Glomerular endothelial cell (primary cell): ENCODE results near the gene USP17L26. TPM values are rescaled to one million over a fixed set of nuclear protein-coding genes. Genes with fewer than 3 reads are reported as not detected.
"Not testable (repeated sequence)": the region's sequence is repeated elsewhere in the genome, so short reads cannot be mapped to it uniquely, and the experiment has no call there.

Source experiments
- DNase-seq: peaks from one replicate; pipeline ENCODE4 v3.0.0-alpha.2; 2011; ENCODE audit warnings: low read depth, low spot score; ENCODE audit errors: extremely low read depth
- total RNA-seq: library from RNA; depleted of rRNA; stranded (reverse); fragments of >200 nt; gene quantifications from 2 replicates; pipeline ENCODE4 v1.2.3, GENCODE V29; 2015

The USP17L26 gene, protein sequence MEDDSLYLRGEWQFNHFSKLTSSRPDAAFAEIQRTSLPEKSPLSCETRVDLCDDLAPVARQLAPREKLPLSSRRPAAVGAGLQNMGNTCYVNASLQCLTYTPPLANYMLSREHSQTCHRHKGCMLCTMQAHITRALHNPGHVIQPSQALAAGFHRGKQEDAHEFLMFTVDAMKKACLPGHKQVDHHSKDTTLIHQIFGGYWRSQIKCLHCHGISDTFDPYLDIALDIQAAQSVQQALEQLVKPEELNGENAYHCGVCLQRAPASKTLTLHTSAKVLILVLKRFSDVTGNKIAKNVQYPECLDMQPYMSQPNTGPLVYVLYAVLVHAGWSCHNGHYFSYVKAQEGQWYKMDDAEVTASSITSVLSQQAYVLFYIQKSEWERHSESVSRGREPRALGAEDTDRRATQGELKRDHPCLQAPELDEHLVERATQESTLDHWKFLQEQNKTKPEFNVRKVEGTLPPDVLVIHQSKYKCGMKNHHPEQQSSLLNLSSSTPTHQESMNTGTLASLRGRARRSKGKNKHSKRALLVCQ
- total RNA-seq = not detected in 2 replicates

DNA sequence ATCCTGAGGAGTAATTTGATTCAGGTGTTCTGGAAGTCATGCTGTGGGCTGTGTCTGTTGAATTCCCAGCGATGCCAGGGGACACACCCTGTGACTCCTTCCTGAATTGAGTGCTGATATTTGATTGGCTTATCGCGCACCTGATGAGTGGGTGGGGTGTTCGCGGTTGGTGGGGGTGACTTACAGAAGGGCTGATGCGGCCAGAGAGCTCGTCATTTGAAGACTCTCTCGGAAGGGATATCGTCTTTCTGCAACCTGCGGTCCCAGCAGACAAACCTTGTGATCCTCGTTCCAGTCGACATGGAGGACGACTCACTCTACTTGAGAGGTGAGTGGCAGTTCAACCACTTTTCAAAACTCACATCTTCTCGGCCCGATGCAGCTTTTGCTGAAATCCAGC lies at the start of gene USP17L26:
USP17L26 (plus strand) TSS at position 301 of the 400 bp plus-strand sequence; CDS start at position 301, 0 bp downstream.
- DNase-seq = not testable (repeated sequence)

DNA sequence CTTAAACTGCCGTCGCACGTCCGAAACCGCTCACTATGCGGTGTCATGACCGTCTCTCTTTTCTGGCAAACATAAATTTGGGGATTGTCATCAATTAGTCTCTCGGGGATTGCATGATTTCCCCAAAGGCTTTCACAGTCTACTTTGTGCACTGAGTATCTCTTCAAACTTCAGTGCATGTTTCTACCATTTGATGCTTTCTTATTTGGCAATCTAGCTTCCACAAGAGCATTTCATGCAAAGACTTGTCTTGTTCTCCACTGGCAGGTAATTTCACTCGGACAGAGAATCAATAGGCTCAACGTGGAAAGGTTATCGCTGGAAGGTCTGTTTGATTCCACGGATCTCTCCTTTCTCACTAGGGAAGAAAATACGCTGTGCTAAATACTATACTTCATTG lies 10.3 kb upstream of the USP17L26 start:
- DNase-seq = not testable (repeated sequence)

DNA sequence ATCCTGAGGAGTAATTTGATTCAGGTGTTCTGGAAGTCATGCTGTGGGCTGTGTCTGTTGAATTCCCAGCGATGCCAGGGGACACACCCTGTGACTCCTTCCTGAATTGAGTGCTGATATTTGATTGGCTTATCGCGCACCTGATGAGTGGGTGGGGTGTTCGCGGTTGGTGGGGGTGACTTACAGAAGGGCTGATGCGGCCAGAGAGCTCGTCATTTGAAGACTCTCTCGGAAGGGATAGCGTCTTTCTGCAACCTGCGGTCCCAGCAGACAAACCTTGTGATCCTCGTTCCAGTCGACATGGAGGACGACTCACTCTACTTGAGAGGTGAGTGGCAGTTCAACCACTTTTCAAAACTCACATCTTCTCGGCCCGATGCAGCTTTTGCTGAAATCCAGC lies 9.6 kb upstream of the USP17L26 start, which contains the start of gene USP17L24:
USP17L24 (plus strand) TSS at position 301 of the 400 bp plus-strand sequence; CDS start at position 301, 0 bp downstream.
- DNase-seq = not testable (repeated sequence)

DNA sequence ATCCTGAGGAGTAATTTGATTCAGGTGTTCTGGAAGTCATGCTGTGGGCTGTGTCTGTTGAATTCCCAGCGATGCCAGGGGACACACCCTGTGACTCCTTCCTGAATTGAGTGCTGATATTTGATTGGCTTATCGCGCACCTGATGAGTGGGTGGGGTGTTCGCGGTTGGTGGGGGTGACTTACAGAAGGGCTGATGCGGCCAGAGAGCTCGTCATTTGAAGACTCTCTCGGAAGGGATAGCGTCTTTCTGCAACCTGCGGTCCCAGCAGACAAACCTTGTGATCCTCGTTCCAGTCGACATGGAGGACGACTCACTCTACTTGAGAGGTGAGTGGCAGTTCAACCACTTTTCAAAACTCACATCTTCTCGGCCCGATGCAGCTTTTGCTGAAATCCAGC lies 4.8 kb upstream of the USP17L26 start, which contains the start of gene USP17L25:
USP17L25 (plus strand) TSS at position 301 of the 400 bp plus-strand sequence; CDS start at position 301, 0 bp downstream.
- not testable (repeated sequence) for DNase-seq

DNA sequence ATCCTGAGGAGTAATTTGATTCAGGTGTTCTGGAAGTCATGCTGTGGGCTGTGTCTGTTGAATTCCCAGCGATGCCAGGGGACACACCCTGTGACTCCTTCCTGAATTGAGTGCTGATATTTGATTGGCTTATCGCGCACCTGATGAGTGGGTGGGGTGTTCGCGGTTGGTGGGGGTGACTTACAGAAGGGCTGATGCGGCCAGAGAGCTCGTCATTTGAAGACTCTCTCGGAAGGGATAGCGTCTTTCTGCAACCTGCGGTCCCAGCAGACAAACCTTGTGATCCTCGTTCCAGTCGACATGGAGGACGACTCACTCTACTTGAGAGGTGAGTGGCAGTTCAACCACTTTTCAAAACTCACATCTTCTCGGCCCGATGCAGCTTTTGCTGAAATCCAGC lies 4.6 kb downstream of the USP17L26 start, which contains the start of gene USP17L5:
USP17L5 (plus strand) TSS at position 301 of the 400 bp plus-strand sequence; CDS start at position 301, 0 bp downstream.
- DNase-seq = not testable (repeated sequence)

DNA sequence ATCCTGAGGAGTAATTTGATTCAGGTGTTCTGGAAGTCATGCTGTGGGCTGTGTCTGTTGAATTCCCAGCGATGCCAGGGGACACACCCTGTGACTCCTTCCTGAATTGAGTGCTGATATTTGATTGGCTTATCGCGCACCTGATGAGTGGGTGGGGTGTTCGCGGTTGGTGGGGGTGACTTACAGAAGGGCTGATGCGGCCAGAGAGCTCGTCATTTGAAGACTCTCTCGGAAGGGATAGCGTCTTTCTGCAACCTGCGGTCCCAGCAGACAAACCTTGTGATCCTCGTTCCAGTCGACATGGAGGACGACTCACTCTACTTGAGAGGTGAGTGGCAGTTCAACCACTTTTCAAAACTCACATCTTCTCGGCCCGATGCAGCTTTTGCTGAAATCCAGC lies 9.4 kb downstream of the USP17L26 start, which contains the start of gene USP17L27:
USP17L27 (plus strand) TSS at position 301 of the 400 bp plus-strand sequence; CDS start at position 301, 0 bp downstream.
- DNase-seq = not testable (repeated sequence)

DNA sequence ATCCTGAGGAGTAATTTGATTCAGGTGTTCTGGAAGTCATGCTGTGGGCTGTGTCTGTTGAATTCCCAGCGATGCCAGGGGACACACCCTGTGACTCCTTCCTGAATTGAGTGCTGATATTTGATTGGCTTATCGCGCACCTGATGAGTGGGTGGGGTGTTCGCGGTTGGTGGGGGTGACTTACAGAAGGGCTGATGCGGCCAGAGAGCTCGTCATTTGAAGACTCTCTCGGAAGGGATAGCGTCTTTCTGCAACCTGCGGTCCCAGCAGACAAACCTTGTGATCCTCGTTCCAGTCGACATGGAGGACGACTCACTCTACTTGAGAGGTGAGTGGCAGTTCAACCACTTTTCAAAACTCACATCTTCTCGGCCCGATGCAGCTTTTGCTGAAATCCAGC lies 14.1 kb downstream of the USP17L26 start, which contains the start of gene USP17L28:
USP17L28 (plus strand) TSS at position 301 of the 400 bp plus-strand sequence; CDS start at position 301, 0 bp downstream.
- DNase-seq = not testable (repeated sequence)

DNA sequence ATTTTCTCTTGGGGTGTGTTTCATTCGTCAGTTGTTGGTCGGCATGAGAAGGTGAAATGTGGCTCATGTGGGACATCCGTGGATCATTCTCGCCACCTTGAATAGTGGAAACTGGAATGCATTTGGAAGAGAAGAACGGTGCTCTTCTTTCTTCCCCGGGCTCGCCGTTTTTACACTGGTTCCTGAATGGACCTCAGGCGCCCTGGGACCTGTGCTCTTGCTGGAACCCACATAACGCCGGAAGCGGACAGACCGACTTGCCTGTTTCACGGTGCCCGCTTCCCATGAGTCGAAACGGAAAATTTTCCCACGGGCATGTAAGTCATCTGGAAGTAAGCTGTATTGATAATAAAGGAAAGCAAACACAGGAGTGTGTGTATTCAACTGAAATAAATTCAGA lies 16.4 kb downstream of the USP17L26 start:
- DNase-seq = not testable (repeated sequence)

DNA sequence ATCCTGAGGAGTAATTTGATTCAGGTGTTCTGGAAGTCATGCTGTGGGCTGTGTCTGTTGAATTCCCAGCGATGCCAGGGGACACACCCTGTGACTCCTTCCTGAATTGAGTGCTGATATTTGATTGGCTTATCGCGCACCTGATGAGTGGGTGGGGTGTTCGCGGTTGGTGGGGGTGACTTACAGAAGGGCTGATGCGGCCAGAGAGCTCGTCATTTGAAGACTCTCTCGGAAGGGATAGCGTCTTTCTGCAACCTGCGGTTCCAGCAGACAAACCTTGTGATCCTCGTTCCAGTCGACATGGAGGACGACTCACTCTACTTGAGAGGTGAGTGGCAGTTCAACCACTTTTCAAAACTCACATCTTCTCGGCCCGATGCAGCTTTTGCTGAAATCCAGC lies 18.9 kb downstream of the USP17L26 start, which contains the start of gene USP17L29:
USP17L29 (plus strand) TSS at position 301 of the 400 bp plus-strand sequence; CDS start at position 301, 0 bp downstream.
- DNase-seq = not testable (repeated sequence)

DNA sequence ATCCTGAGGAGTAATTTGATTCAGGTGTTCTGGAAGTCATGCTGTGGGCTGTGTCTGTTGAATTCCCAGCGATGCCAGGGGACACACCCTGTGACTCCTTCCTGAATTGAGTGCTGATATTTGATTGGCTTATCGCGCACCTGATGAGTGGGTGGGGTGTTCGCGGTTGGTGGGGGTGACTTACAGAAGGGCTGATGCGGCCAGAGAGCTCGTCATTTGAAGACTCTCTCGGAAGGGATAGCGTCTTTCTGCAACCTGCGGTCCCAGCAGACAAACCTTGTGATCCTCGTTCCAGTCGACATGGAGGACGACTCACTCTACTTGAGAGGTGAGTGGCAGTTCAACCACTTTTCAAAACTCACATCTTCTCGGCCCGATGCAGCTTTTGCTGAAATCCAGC lies 28.4 kb downstream of the USP17L26 start, which contains the start of gene USP17L30:
USP17L30 (plus strand) TSS at position 301 of the 400 bp plus-strand sequence; CDS start at position 301, 0 bp downstream.
- not testable (repeated sequence) for DNase-seq

DNA sequence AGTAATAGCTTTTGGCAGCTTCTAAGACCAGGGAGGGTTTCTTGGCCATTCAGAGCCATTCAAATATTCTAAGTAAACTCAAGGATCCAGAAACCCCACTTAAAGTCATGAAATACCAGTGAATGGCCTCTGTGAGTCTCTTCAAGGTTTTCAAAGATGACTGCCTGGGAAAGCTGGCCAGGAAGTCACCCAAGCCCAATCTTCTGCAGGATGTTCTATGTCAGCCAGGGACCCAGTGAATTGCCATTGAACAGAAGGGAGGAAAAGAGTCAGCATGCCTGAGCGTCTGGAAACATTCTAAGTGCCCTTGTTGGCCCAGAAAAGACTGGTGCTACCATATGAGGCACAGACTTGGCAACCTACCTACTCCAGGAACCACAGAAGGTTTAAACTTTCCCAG lies 45.4 kb downstream of the USP17L26 start:
- not testable (repeated sequence) for DNase-seq

DNA sequence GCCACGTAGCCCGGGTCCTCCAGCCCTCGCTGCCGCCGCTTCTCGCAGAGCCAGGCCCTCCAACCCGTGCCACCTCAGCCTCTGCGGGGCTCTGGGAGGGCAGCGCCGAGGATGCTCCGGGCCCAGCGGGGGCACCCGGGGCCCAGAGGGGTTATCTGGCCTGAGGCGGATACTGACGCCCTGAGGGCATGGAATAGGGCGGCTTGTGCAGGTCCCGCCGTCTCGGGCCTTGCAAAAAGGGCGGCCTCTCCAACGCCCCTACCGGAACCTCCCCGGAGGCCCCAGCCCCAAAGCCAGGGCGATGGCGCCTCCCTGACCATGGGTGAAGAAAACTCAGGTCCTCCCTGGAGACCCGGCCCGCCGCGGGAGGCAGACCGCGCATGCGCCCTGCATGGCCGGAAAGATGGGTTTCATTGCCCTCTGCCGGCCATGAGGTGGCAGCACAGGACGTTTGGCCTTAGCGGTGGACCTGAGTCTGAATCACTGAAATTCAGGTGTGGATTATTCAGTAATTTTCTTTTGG lies 46.6 kb downstream of the USP17L26 start:
- not testable (repeated sequence) for DNase-seq

DNA sequence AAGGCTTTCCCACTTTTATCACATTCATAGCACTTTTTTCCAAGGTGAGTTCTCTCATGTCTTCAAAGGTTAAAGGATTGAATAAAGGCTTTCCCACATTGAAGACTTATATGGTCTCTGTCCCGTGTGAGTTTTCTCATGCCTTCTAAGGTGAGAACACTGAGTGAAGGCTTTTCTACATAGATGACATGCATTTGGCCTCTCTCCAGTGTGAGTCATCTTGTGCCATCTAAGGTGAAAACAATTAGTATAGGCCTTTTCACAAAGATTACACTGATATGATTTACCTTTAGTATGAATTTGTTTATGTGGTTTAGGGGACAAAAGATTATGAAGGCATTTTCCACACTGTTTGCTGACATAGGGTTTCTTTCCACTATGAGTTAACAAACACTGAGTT lies 49.7 kb downstream of the USP17L26 start:
- no peak for DNase-seq

Other genes starting within 250 kb of the USP17L26 start
- gene FAM90A26, start 164.2 kb upstream of the USP17L26 start, total RNA-seq = not detected in 2 replicates
- gene USP17L10, start 124.0 kb upstream of the USP17L26 start, total RNA-seq = not detected in 2 replicates
- gene USP17L11, start 119.3 kb upstream of the USP17L26 start, total RNA-seq = not detected in 2 replicates
- not detected in 2 replicates for gene USP17L12, start 114.5 kb upstream of the USP17L26 start, total RNA-seq
- not detected in 2 replicates for gene USP17L13, start 109.8 kb upstream of the USP17L26 start, total RNA-seq
- gene USP17L15, start 100.3 kb upstream of the USP17L26 start, total RNA-seq = not detected in 2 replicates
- not detected in 2 replicates for gene USP17L17, start 90.8 kb upstream of the USP17L26 start, total RNA-seq
- not detected in 2 replicates for gene USP17L18, start 86.0 kb upstream of the USP17L26 start, total RNA-seq
- not detected in 2 replicates for gene USP17L19, start 81.3 kb upstream of the USP17L26 start, total RNA-seq
- gene USP17L20, start 76.5 kb upstream of the USP17L26 start, total RNA-seq = not detected in 2 replicates
- gene USP17L21, start 71.8 kb upstream of the USP17L26 start, total RNA-seq = not detected in 2 replicates
- not detected in 2 replicates for gene USP17L22, start 67.0 kb upstream of the USP17L26 start, total RNA-seq
- gene USP17L24, start 9.5 kb upstream of the USP17L26 start, total RNA-seq = not detected in 2 replicates
- gene USP17L25, start 4.7 kb upstream of the USP17L26 start, total RNA-seq = not detected in 2 replicates
- not detected in 2 replicates for gene USP17L5, start 4.7 kb downstream of the USP17L26 start, total RNA-seq
- gene USP17L27, start 9.5 kb downstream of the USP17L26 start, total RNA-seq = not detected in 2 replicates
- not detected in 2 replicates for gene USP17L28, start 14.2 kb downstream of the USP17L26 start, total RNA-seq
- not detected in 2 replicates for gene USP17L29, start 19.0 kb downstream of the USP17L26 start, total RNA-seq
- not detected in 2 replicates for gene USP17L30, start 28.5 kb downstream of the USP17L26 start, total RNA-seq
- gene DEFB131A, start 109.8 kb downstream of the USP17L26 start, total RNA-seq = not detected in 2 replicates